ENCODE data around the gene SLC6A11.

DNA sequence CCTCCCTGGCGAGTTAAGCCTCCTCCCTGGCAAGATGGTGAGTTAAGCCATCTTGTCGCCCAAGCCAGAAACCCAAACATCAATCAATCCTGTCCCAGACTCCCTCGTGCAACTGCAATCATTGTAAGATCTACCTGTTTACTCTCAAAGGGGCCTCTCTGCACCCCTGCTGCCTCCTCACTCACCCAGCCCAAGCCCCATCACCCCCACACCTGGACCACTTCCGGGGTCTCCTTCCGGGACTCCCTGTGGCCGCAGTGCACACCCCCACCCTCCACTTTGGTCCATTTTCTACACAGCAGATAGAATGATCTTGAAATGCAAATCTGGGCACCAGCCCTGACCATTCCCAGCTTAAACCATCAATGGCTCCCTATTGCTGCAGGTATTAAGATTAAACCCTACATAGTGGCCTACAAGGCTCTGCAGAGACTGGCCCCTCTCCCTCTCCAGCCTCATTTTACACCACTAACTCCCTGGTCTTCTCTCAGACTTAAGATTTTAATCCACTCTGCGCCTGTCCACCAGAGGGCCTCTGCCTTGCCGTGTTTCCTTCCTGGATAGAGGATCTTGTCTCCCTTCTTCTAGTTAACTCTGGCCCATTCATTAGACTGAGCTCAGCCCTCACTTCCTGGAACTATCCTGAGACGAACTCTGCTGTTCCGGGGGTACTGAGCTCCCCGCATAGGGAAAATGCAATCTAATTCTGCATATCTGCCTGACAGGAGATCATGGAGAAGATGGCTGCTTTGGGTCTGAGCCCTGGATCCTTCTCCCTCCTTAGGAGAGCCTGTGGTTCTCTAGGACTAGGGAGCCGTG lies 134.7 kb downstream of the SLC6A11 start:
- no peak for TF ChIP-seq POLR2A (IDR thresholded peaks at IDR 0.05)
- TF ChIP-seq, protein P1, sequence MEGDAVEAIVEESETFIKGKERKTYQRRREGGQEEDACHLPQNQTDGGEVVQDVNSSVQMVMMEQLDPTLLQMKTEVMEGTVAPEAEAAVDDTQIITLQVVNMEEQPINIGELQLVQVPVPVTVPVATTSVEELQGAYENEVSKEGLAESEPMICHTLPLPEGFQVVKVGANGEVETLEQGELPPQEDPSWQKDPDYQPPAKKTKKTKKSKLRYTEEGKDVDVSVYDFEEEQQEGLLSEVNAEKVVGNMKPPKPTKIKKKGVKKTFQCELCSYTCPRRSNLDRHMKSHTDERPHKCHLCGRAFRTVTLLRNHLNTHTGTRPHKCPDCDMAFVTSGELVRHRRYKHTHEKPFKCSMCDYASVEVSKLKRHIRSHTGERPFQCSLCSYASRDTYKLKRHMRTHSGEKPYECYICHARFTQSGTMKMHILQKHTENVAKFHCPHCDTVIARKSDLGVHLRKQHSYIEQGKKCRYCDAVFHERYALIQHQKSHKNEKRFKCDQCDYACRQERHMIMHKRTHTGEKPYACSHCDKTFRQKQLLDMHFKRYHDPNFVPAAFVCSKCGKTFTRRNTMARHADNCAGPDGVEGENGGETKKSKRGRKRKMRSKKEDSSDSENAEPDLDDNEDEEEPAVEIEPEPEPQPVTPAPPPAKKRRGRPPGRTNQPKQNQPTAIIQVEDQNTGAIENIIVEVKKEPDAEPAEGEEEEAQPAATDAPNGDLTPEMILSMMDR (IDR thresholded peaks at IDR 0.05) = peak; percentile 22 to 63 (median 42)
- TF ChIP-seq EP300 (IDR thresholded peaks at IDR 0.05) = no peak

All from tibial nerve (tissue), 4 donors.